DOHH2 (cell line): Measurements from ENCODE around the gene C2CD4D.
"Not testable (repeated sequence)": the region's sequence is repeated elsewhere in the genome, so short reads cannot be mapped to it uniquely, and the experiment has no call there.

Source experiments
- EZH2phosphoT487 ChIP-seq: fragments of 200-600 bp; sonication (generic); IDR thresholded peaks from 2 replicates; pipeline ENCODE4 v1.6.1; 2017; ENCODE audit warnings: borderline replicate concordance, mild to moderate bottlenecking, antibody characterized with exemption, low read length, moderate library complexity, mixed read lengths
- TF ChIP-seq, protein P1 (sequence below): fragments of 200-600 bp; sonication (generic); IDR thresholded peaks from one replicate; pipeline ENCODE4 v1.5.1; 2014; ENCODE audit warnings: antibody characterized with exemption, mild to moderate bottlenecking, low read depth, low read length; ENCODE audit not compliant: poor library complexity, severe bottlenecking

DNA sequence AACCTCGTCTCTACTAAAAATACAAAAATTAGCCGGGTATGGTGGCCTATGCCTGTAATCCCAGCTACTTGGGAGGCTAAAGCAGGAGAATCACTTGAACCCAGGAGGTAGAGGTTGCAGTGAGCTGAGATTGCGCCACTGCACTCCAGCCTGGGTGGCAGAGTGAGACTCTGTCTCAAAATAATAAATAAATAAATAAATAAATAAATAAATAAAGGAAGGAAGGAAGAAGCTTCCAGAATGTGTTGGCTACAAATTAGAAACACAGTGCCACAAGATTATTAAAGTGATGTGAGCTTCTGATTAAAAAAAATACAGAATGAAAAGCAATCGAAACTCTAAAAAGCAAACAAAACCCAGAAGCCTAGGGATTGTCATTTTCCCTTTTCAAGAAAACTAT lies 44.3 kb upstream of the C2CD4D start:
- TF ChIP-seq, protein P1, sequence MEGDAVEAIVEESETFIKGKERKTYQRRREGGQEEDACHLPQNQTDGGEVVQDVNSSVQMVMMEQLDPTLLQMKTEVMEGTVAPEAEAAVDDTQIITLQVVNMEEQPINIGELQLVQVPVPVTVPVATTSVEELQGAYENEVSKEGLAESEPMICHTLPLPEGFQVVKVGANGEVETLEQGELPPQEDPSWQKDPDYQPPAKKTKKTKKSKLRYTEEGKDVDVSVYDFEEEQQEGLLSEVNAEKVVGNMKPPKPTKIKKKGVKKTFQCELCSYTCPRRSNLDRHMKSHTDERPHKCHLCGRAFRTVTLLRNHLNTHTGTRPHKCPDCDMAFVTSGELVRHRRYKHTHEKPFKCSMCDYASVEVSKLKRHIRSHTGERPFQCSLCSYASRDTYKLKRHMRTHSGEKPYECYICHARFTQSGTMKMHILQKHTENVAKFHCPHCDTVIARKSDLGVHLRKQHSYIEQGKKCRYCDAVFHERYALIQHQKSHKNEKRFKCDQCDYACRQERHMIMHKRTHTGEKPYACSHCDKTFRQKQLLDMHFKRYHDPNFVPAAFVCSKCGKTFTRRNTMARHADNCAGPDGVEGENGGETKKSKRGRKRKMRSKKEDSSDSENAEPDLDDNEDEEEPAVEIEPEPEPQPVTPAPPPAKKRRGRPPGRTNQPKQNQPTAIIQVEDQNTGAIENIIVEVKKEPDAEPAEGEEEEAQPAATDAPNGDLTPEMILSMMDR = not testable (repeated sequence)
- TF ChIP-seq EZH2phosphoT487 = not testable (repeated sequence)
